AG04450 (cell line): ENCODE data around the gene INSRR. TPM values are rescaled to one million over a fixed set of nuclear protein-coding genes. Genes with fewer than 3 reads are reported as not detected.

Experiments used
- CTCF ChIA-PET: fragments of 300-600, 350-600 bp; formaldehyde crosslinking; extraction: SDS; loops from one replicate; lab custom pipeline; 2022; ENCODE audit warnings: antibody characterized with exemption, inconsistent platforms; lab: Charles Lee
- POLR2A ChIA-PET: fragments of 350-600 bp; formaldehyde crosslinking; extraction: SDS; loops from one replicate; lab custom pipeline; 2021; ENCODE audit warnings: antibody characterized with exemption, inconsistent platforms; lab: Yijun Ruan, JAX
- DNase-seq: peaks from one replicate; pipeline ENCODE4 v3.0.0-alpha.2; 2011; ENCODE audit warnings: low read depth, low spot score
- H3K27ac ChIP-seq: one replicate; pipeline ENCODE4 v1.5.1; 2012; ENCODE audit warnings: low read depth, low read length, control low read depth
- H3K27me3 ChIP-seq: one replicate; pipeline ENCODE4 v1.6.0; 2012; ENCODE audit warnings: low read length; ENCODE audit not compliant: control insufficient read depth, insufficient read depth
- H3K4me3 ChIP-seq: 2 replicates; pipeline ENCODE4 v1.5.1; 2011; ENCODE audit warnings: mild to moderate bottlenecking, low read depth, low read length, control low read depth
- H3K9me3 ChIP-seq: 2 replicates; pipeline ENCODE4 v1.5.1; 2012; ENCODE audit warnings: low read length; ENCODE audit not compliant: control insufficient read depth, insufficient read depth
- polyA plus RNA-seq: library from polyadenylated mRNA; depleted of rRNA; stranded (reverse); fragments of >200 nt; gene quantifications from 2 replicates; pipeline ENCODE4 v1.2.3, GENCODE V29; 2011; rRNA removed
- TF ChIP-seq, protein P1 (sequence below): IDR thresholded peaks from 2 replicates; pipeline ENCODE4 v1.5.1; 2011; ENCODE audit warnings: low read depth, low read length, control low read depth, inconsistent platforms

Gene INSRR
- polyA plus RNA-seq, 1 experiment: not detected

DNA sequence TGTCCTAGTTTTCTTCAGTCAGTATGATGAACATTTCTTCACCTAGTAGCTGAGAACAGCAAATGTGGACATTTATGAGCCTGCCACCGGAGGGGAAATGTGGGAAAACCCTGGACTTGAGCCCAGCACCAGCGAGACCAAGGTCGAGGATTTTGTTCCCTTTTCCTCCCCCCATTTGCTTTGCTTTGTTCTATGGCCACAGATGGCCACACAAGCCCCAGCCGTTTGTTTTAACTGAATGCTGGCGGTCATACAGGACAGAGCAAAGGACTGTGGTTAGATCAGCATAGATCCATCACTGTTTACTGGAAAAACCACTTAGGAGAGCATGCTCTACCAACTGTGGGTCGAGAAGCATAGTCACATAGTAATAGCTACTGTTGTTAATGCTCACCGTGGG is 63.1 kb downstream of the INSRR start:
- Histone ChIP-seq H3K4me3 (no peak overlapping the region), H3K27me3 (no peaks in the 10 kb centered on the region), H3K9me3 (no peaks in the 10 kb centered on the region), H3K27ac (no peak overlapping the region)
- no peak for DNase-seq
- TF ChIP-seq, protein P1, sequence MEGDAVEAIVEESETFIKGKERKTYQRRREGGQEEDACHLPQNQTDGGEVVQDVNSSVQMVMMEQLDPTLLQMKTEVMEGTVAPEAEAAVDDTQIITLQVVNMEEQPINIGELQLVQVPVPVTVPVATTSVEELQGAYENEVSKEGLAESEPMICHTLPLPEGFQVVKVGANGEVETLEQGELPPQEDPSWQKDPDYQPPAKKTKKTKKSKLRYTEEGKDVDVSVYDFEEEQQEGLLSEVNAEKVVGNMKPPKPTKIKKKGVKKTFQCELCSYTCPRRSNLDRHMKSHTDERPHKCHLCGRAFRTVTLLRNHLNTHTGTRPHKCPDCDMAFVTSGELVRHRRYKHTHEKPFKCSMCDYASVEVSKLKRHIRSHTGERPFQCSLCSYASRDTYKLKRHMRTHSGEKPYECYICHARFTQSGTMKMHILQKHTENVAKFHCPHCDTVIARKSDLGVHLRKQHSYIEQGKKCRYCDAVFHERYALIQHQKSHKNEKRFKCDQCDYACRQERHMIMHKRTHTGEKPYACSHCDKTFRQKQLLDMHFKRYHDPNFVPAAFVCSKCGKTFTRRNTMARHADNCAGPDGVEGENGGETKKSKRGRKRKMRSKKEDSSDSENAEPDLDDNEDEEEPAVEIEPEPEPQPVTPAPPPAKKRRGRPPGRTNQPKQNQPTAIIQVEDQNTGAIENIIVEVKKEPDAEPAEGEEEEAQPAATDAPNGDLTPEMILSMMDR: no peak
- ChIA-PET CTCF (interaction anchor here (1.5 to 10.5 kb wide), 10 partner anchors 8 to 131 kb away, joined by 4 to 108 read pairs (median 14); partner anchors contain the start of genes INSRR, METTL25B, NTRK1 and PEAR1), POLR2A (no interaction called here)

DNA sequence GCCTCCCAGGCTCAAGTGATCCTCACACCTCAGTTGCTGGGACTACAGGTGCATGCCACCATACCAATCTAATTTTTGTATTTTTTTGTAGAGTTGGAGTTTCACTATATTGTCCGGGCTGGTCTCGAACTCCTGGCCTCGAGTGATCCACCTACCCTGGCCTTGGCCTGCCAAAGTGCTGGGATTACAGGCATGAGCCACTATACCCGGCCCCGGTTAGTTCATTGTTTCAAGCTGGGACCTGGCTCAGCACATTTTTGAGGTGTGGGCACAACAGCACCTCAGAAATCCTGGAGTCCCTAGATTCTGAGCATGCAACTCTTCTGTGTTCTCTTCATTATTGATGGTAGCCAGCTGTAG is 63.6 kb downstream of the INSRR start:
- Histone ChIP-seq H3K9me3 (no peaks in the 10 kb centered on the region), H3K27me3 (no peaks in the 10 kb centered on the region), H3K4me3 (no peak overlapping the region), H3K27ac (no peak overlapping the region)
- TF ChIP-seq, protein P1: no peak
- POLR2A ChIA-PET: interaction anchor here (0.8 kb wide), 1 partner anchor 27 kb away, joined by 3 read pairs; no protein-coding TSS in a partner anchor
- CTCF ChIA-PET: interaction anchor here (2.1 to 10.5 kb wide), 5 partner anchors 65 to 132 kb away, joined by 10 to 108 read pairs (median 21); partner anchors contain the start of genes INSRR, METTL25B, NTRK1 and PEAR1
- DNase-seq: no peak

DNA sequence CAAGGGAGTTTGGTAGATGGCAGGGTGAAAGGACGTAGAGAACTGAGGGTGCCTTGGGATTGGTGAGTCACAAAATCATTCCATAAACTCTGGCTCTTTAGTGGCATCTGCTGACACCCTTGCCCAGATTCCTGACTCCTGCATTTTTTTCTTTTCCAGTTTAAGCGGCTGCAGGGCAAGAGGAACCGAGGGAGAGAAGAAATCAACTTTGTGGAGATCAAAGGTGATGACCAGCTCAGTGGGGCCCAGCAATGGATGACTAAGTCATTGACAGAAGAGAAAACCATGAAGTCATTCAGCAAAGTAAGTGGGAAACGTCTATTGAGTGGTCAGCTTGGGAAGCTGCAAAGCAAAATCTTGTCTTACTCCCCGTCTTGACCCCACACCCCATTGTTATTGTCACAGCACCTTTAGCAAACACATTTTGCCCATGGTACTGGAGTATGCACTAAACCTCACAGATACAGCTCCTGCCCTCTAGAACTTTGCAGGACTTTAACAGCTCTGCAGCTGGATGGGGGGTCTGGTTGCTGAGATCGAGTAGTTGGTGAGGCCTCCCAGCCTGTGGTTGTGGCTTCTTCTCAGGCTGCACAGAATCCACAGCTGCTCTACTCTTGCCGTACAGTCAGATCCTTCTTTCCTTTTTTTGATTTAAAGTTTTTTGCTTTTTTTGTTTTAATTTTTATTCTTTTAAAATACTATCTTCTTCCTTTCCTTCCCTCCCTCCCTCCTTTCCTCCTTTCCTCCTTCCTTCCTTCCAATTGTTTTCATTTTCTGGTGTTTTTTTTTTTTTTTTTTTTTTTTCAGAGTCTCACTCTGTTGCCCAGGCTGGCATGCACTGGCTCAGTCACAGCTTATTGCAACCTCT is 64.2 kb downstream of the INSRR start:
- DNase-seq: no peak

More for the DNA sequence above, 64.2 kb downstream of the INSRR start:
- POLR2A ChIA-PET: interaction anchor here (0.8 kb wide), 1 partner anchor 26 kb away, joined by 3 read pairs; no protein-coding TSS in a partner anchor
- Histone ChIP-seq H3K27me3 (no peaks in the 10 kb centered on the region), H3K4me3 (no peak overlapping the region), H3K9me3 (no peaks in the 10 kb centered on the region), H3K27ac (no peak overlapping the region)
- CTCF ChIA-PET: interaction anchor here (1.0 to 10.5 kb wide), 3 partner anchors 66 to 105 kb away, joined by 4 to 108 read pairs (median 21); partner anchors contain the start of genes NTRK1 and PEAR1
- TF ChIP-seq, protein P1: no peak

Other genes starting within 250 kb of the INSRR start
- gene HAPLN2, start 239.7 kb downstream of the INSRR start, polyA plus RNA-seq: not detected in 2 replicates
- gene BCAN, start 217.0 kb downstream of the INSRR start, polyA plus RNA-seq: 0.05 TPM in 1 of 2 replicates, not detected in the other
- gene NES, start 181.7 kb downstream of the INSRR start, polyA plus RNA-seq: 15.7 and 19.2 TPM in 2 replicates
- gene CRABP2, start 153.5 kb downstream of the INSRR start, polyA plus RNA-seq: 12.8 and 15.5 TPM in 2 replicates
- 7.9 and 8.3 TPM in 2 replicates for gene METTL25B, start 130.6 kb downstream of the INSRR start, polyA plus RNA-seq
- gene ISG20L2, start 130.4 kb downstream of the INSRR start, polyA plus RNA-seq: 25.6 and 29.1 TPM in 2 replicates
- 65.5 and 80.4 TPM in 2 replicates for gene MRPL24, start 118.0 kb downstream of the INSRR start, polyA plus RNA-seq
- 155 TPM in 2 replicates for gene HDGF, start 107.4 kb downstream of the INSRR start, polyA plus RNA-seq
- gene PRCC, start 91.6 kb downstream of the INSRR start, polyA plus RNA-seq: 51.1 and 58.6 TPM in 2 replicates
- gene SH2D2A, start 42.3 kb downstream of the INSRR start, polyA plus RNA-seq: 0.09 TPM in 1 of 2 replicates, not detected in the other
- not detected in 2 replicates for gene NTRK1, start 1.7 kb upstream of the INSRR start, polyA plus RNA-seq
- 14.9 and 16.1 TPM in 2 replicates for gene PEAR1, start 34.6 kb upstream of the INSRR start, polyA plus RNA-seq
- gene LRRC71, start 61.5 kb upstream of the INSRR start, polyA plus RNA-seq: not detected in 2 replicates
- 14.5 and 14.8 TPM in 2 replicates for gene ARHGEF11, start 186.6 kb upstream of the INSRR start, polyA plus RNA-seq
- 0.04 and 0.07 TPM in 2 replicates for gene ETV3L, start 240.7 kb upstream of the INSRR start, polyA plus RNA-seq